NOMO-1 (cell line): Measurements from ENCODE around the gene UTP25.

Experiments used
- DNase-seq, 2 experiments: peaks; one replicate each; lab custom pipeline; 2025; ENCODE audit not compliant: unreplicated experiment in 2 of 2; lab: John Stamatoyannopoulos, UW

UTP25 gene

GRCh38 chr1:209805341-209805781 is 22.4 kb upstream of the UTP25 start:
- DNase-seq, result no peak

DNA sequence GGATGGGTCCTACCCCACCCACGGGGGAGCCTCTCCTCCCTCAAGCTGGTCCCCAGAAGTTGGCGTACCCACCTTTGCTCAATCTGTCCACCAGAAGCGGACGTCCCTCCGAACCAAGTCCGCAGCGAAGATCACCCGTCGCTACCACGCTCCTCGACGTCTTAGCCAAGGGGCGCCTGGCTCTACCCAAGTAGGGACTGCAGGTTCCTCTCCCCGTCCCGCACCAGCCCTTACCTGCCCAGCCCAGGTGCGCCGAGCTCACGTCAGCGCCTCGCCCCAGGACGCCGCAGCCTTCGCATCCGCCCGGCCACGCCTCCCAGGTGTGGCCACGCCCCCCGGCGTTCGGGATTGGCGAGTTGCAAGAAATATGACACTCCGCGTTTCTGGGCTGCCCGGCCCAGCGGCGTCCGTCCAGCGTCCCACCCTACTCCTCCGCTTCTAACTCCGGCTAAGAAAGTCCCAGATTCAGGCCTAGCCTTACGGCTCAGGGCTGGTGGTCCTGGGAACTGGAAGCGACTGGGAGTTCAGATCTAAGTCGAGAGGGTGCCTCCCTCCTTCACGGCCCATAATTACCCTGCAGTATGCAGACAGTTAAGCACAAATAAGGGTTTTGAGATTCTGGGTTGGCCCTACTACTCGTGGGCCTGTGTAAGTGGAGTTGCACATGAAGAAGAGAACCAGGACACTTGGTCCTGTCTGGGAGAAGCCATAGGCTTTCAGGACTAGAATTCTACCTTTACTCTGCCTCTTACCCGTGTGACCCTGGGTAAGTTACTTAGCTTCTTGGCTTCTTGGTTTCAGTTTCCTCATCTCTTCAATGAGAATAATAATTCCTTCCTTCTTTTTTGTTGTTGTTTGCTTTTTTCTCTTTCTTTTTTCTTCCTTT is 21.7 kb upstream of the UTP25 start, which contains the start of gene IRF6:
Gene IRF6 (minus strand): TSS at position 268 of the 886 bp plus-strand sequence. CDS start 4,729 bp downstream, outside the sequence.
- DNase-seq, result peak; percentile 58 to 73

GRCh38 chr1:209807509-209807908 is 20.3 kb upstream of the UTP25 start:
- DNase-seq, result no peak

GRCh38 chr1:209808059-209808581 is 19.7 kb upstream of the UTP25 start:
- DNase-seq, result no peak

GRCh38 chr1:209809611-209810010 is 18.2 kb upstream of the UTP25 start:
- no peak for DNase-seq

- DNase-seq, result no peak
Measured at GRCh38 chr1:209810783-209811182, 17.0 kb upstream of the UTP25 start.

DNA sequence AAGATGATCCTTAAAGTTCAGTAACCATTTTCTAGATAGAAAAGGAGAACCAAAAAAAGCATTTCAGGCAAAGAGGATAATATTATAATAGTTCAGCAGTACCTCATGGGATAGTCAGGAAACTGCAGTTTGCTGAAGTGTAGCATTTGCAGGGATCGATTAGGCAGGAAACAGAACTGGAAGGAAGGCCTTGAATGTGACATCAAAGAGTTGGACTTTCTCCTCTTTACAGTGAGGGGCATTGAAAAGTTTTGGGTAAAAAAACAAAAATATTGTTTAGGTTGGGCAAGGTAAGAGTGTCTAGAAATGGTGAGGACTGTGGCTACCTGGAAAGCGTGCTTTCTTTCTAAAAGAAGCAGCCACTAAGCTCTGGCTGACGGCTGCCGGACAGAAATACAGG is 13.9 kb upstream of the UTP25 start:
- DNase-seq, result no peak

DNA sequence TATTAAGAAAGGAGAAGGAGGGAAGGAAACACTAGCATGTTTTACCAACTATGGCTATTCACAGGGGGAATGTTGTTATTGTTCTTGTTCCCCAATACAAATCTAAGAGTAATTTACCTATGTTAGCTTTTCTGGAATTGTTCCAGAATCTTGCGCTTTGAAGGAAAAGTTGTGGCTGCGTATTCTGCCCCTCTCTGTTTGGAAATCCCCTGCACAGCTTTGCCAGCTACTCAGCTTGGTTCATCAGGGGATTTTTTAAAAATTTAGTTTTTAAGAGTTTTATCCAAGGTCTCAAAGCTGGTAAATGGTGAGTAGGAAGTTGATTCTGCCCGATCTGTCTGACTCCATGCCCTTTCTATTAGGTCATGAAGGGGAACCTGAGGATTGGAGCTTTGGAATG is 12.3 kb upstream of the UTP25 start:
- no peak for DNase-seq

DNA sequence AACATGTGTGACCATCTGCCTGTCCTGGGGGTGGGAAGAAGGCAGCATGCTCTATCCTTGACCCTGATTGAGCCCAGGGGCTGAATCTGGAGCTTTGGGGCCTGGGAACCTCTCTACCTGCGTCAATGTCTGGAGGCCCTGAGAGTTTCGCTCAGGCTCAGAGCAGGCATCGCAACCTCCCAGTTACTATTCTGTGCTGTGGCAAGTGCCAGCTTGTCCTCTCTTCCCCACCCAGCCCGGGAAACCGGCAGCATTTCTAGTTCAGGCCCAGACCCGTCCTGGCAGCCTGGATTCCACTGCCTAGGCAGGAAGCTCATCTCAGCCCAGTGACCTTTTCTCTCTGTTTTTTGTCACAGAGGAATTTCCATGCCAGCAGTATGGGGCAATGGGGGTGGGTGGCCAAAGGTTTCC is 11.8 kb upstream of the UTP25 start:
- no peak for DNase-seq

DNA sequence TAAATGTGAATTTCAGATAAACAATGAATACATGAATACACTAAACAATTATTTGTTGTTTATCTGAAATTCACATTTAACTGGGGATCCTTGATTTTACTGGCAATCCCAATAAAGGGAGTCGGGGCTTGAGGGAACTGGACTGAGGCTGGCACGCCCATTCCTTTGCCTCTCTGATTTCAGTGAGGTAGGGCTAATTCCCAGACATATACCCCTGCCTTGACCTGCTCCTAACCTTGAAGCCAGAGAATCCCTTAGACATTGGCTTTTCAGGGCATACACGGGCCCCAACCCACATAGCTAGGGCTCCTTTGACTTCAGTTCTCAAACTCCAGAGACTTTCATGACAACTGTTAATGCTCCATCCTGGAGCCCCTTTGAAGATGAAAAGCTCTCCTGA is 10.8 kb upstream of the UTP25 start:
- DNase-seq, result no peak

DNA sequence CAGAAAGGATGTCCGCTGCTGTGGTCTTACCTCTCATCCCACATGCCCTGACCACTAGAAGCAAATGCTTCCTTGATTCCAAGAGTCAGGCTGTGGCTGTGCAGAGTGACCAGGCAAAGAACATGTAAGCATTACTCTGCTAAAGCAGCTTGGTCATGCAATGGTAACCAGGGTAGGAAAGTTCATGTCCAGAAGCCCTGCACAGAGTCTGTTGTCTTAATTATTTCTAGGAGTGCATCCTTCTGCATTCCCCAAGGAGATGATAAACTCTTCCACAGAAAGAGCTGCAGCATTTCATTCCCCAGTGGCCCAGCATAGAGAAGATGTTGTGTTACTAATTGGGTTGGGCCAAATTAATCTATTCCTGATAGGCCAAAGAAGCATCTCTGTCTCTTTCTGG is 10.1 kb upstream of the UTP25 start:
- no peak for DNase-seq

GRCh38 chr1:209819058-209819457 is 8.7 kb upstream of the UTP25 start:
- DNase-seq, result no peak

GRCh38 chr1:209820986-209821385 is 6.8 kb upstream of the UTP25 start:
- no peak for DNase-seq

DNA sequence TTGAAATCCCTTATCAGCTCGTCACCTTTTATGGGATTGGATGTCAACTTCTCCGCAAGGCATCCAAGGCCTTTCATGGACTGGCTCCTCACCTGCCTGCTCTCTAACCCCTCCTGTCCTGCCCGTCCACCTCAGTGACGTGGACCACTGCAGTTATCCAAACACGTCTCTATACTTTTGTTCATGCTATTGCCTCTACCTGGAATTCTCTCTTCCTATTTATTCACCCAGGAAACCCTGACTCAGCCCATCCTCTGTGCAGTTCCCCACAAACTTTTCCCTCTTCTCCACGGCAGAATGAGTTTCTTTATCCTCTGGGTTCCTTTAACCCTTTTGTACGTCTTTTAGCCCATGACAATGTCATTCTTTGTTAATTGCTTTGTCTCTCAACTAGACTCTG is 5.1 kb upstream of the UTP25 start:
- DNase-seq, result no peak

- peak; percentile 54 to 61 for DNase-seq
Measured at GRCh38 chr1:209823143-209824041, 4.4 kb upstream of the UTP25 start.

- no peak for DNase-seq
Measured at GRCh38 chr1:209825591-209826434, 2.0 kb upstream of the UTP25 start.

- DNase-seq, result no peak
Measured at GRCh38 chr1:209829716-209830115, 1.9 kb downstream of the UTP25 start.

DNA sequence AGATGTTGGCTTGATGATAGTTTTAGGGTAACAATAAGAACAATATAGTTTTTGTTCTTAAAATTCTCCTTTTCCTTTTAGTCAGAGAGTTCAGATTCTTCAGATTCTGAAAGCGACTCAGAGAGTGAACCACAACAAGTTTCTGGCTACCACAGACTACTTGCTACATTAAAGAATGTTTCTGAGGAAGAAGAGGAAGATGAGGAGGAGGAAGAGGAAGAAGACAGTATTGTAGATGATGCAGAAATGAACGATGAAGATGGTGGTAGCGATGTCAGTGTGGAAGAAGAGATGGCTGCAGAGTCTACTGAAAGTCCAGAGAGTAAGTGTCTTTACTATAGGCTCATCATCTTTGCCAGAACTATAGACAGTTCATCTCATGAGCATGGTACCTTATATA is 3.0 kb downstream of the UTP25 start:
- no peak for DNase-seq

DNA sequence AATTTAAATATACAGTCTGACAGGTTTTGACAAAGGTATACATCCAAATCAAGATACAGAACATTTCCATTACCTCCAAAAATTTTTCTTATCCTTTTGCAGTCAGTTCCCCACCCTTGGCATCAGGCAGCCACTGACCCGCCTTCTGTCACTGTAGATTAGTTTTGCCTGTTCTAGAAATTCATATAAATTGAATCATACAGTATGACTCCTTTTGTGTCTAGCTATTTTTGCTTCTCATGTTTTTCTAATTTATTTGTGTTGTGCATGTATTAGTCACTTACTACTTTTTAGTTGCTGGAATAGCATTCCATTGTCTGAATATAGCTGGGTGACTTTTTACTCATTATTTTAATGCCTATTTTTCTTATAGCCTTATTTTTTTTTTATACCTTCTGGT is 3.8 kb downstream of the UTP25 start:
- DNase-seq, result no peak

DNA sequence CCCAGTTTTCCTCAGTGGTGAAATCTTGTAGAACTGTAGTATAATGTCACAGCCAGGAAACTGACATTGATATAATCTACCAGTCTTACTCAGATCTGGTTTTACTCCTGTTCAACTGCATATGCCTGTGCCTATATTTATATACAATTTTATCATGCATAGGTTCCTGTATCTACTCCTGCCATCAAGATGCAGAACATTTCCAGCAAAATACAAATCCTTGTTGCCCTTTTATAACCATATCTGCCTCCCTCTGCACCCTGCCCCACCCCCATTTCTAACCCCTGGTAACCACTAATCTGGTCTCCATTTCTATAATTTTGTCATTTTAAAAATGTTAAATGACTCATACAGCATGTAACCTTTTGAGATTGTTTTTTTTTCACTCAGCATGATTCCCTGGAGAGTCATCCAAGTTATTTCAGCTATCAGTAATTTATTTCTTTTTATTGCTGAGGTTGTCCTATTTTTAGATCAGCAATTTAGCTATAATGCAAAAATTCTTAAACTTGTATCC is 8.1 kb downstream of the UTP25 start:
- no peak for DNase-seq
